Liver (tissue), 3 donors: ENCODE results near the gene FA2H.

Experiments used
- ATF3 ChIP-seq: IDR thresholded peaks from 2 replicates; pipeline ENCODE4 v1.6.1; 2016; ENCODE audit warnings: antibody characterized with exemption
- CTCF ChIP-seq: fragments of 150-350 bp; IDR thresholded peaks from 2 replicates; pipeline ENCODE4 v1.5.1; 2017; ENCODE audit warnings: improper control_type of control experiment, low read depth, low read length; ENCODE audit not compliant: missing input control
- GABPA ChIP-seq, 2 donors: IDR thresholded peaks in 1 of 2; conservative IDR thresholded peaks in 1 of 2; 2 replicates each; pipeline ENCODE4 v1.6.1; 2016; ENCODE audit warnings: antibody characterized with exemption in 2 of 2, mild to moderate bottlenecking in 1 of 2, moderate library complexity in 1 of 2
- JUND ChIP-seq, 2 donors: IDR thresholded peaks; 2 replicates each; pipeline ENCODE4 v1.6.1; 2016; ENCODE audit warnings: antibody characterized with exemption in 2 of 2
- MAX ChIP-seq: IDR thresholded peaks from 2 replicates; pipeline ENCODE4 v1.6.1; 2016; ENCODE audit warnings: antibody characterized with exemption
- RAD21 ChIP-seq, 2 donors: IDR thresholded peaks; 2 replicates each; pipeline ENCODE4 v1.6.1; 2016; ENCODE audit warnings: antibody characterized with exemption in 2 of 2, mild to moderate bottlenecking in 2 of 2
- REST ChIP-seq: IDR thresholded peaks from 2 replicates; pipeline ENCODE4 v1.6.1; 2016; ENCODE audit warnings: antibody characterized with exemption, mild to moderate bottlenecking
- SP1 ChIP-seq: IDR thresholded peaks from 2 replicates; pipeline ENCODE4 v1.6.1; 2018; ENCODE audit warnings: antibody characterized with exemption, mild to moderate bottlenecking
- TAF1 ChIP-seq: conservative IDR thresholded peaks from 2 replicates; pipeline ENCODE4 v1.6.1; 2016; ENCODE audit warnings: antibody characterized with exemption, mild to moderate bottlenecking
- YY1 ChIP-seq: IDR thresholded peaks from 2 replicates; pipeline ENCODE4 v1.6.1; 2016; ENCODE audit warnings: antibody characterized with exemption, mild to moderate bottlenecking
- ZBTB33 ChIP-seq: IDR thresholded peaks from 2 replicates; pipeline ENCODE4 v1.6.1; 2016; ENCODE audit warnings: antibody characterized with exemption
- donor health status: healthy.
- donor health status: healthy.

GRCh38 chr16:74735554-74735953 is 39.1 kb downstream of the FA2H start:
- TF ChIP-seq CTCF (no peak), JUND (IDR thresholded peaks at IDR 0.05) (no peak), REST (no peak), TAF1 (no peak), MAX (no peak), RAD21 (IDR thresholded peaks at IDR 0.05) (no peak), YY1 (no peak), ZBTB33 (no peak), SP1 (no peak), GABPA (IDR thresholded peaks at IDR 0.05 in 1 of 2, conservative IDR thresholded peaks at IDR 0.05 in 1 of 2) (no peak), ATF3 (no peak)
